Measurements from ENCODE around the gene LMBR1L. TPM values are rescaled to one million over a fixed set of nuclear protein-coding genes. Genes with fewer than 3 reads are reported as not detected.
"Not testable (repeated sequence)": the region's sequence is repeated elsewhere in the genome, so short reads cannot be mapped to it uniquely, and the experiment has no call there.

The LMBR1L gene
- total RNA-seq, 1 donor: 47.9 TPM

GRCh38 chr12:49130151-49131050 lies 19.8 kb upstream of the LMBR1L start:
- TF ChIP-seq CTCF (IDR thresholded peaks at IDR 0.05; ENCODE audit: insufficient read depth, low read depth, low read length): peak; percentile 89
- H3K4me3 ChIP-seq (ENCODE audit: low read depth, low read length): peak overlapping the region; percentile 99
- DNase-seq (ENCODE audit: low read depth): peak; percentile 95

GRCh38 chr12:49129332-49130150 lies 18.9 kb upstream of the LMBR1L start:
- DNase-seq (ENCODE audit: low read depth): no peak
- TF ChIP-seq CTCF (IDR thresholded peaks at IDR 0.05; ENCODE audit: insufficient read depth, low read depth, low read length): no peak
- H3K4me3 ChIP-seq (ENCODE audit: low read depth, low read length): peak overlapping the region; percentile 99

- H3K4me3 ChIP-seq (ENCODE audit: low read depth, low read length): not testable (repeated sequence)
These were observed 17.3 kb upstream of the LMBR1L start for GRCh38 chr12:49127971-49128370.

GRCh38 chr12:49126852-49127763 lies 16.5 kb upstream of the LMBR1L start:
- H3K4me3 ChIP-seq (ENCODE audit: low read depth, low read length): no peak overlapping the region
- DNase-seq (ENCODE audit: low read depth): no peak
- TF ChIP-seq CTCF (IDR thresholded peaks at IDR 0.05; ENCODE audit: insufficient read depth, low read depth, low read length): no peak

More at GRCh38 chr12:49127971-49128370, 17.3 kb upstream of the LMBR1L start:
- not testable (repeated sequence) for DNase-seq (ENCODE audit: low read depth)

- TF ChIP-seq CTCF (IDR thresholded peaks at IDR 0.05; ENCODE audit: insufficient read depth, low read depth, low read length): peak; percentile 79
- DNase-seq (ENCODE audit: low read depth): peak; percentile 73
- no peak overlapping the region for H3K4me3 ChIP-seq (ENCODE audit: low read depth, low read length)
These were observed 10.5 kb upstream of the LMBR1L start for GRCh38 chr12:49121047-49121696.

GRCh38 chr12:49111206-49111605 lies 559 bp upstream of the LMBR1L start:
- H3K4me3 ChIP-seq (ENCODE audit: low read depth, low read length): peak overlapping the region; percentile 95
- DNase-seq (ENCODE audit: low read depth): no peak
- TF ChIP-seq CTCF (IDR thresholded peaks at IDR 0.05; ENCODE audit: insufficient read depth, low read depth, low read length): no peak

All from fibroblast of villous mesenchyme (primary cell).